HFFc6 (cell line): Measurements from ENCODE around the gene KDM8. TPM values are rescaled to one million over a fixed set of nuclear protein-coding genes. Genes with fewer than 3 reads are reported as not detected.

Experiments used
- DNase-seq: peaks from one replicate; pipeline ENCODE4 v3.0.0-alpha.2; 2018
- H3K27ac Mint-ChIP-seq: 2 replicates; pipeline ENCODE4 v1.8.0; 2020; ENCODE audit warnings: mild to moderate bottlenecking, mixed read lengths
- H3K27me3 Mint-ChIP-seq: 2 replicates; pipeline ENCODE4 v1.8.0; 2021; ENCODE audit warnings: mild to moderate bottlenecking, moderate library complexity, mixed read lengths; ENCODE audit not compliant: insufficient read depth
- H3K36me3 Mint-ChIP-seq: 2 replicates; pipeline ENCODE4 v1.8.0; 2021; ENCODE audit warnings: low read depth, mixed read lengths
- H3K4me1 Mint-ChIP-seq: 2 replicates; pipeline ENCODE4 v1.8.0; 2020; ENCODE audit warnings: low read depth, mixed read lengths
- H3K4me3 Mint-ChIP-seq: 2 replicates; pipeline ENCODE4 v1.8.0; 2020; ENCODE audit warnings: mild to moderate bottlenecking, moderate library complexity, mixed read lengths
- H3K9me3 Mint-ChIP-seq: 2 replicates; pipeline ENCODE4 v1.8.0; 2020; ENCODE audit warnings: mild to moderate bottlenecking, mixed read lengths
- total RNA-seq, 6 experiments: library from RNA; stranded (reverse); fragmentation: NEBNext Ultra II Directional; extraction: Animal tissue kit (Norgen Biotek cat#: 25700); gene quantifications; 2 replicates in 1 of 6; 3 replicates in 5 of 6; pipeline ENCODE4 v1.2.3, GENCODE V29; 2021
- TF ChIP-seq, protein P1 (sequence below): fragments of 200-600 bp; sonication (generic); IDR thresholded peaks from 2 replicates; pipeline ENCODE4 v1.5.0; 2021; ENCODE audit warnings: antibody characterized with exemption, mild to moderate bottlenecking

KDM8 gene
- total RNA-seq, 6 experiments from 2014 or later, result 4.1 to 5.8 (median 4.9) TPM

DNA sequence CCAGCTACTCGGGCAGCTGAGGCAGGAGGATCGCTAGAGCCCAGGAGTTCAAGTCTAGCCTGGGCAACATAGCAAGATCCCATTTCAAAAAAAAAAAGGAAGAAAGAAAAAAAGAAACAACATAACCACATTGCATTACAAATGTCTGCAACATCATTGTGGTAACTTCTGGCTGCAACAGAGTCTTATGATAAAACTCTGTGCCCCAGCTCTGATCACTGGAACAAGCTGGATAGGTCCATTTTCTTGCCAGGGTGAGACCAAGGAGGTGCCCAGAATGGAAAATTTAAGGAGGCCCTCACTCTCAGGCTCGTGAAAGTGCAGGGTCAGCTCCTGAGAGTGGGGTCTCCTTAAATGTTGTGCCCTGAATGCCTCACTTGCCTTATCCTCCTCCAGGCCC is 37.8 kb upstream of the KDM8 start:
- TF ChIP-seq, protein P1, sequence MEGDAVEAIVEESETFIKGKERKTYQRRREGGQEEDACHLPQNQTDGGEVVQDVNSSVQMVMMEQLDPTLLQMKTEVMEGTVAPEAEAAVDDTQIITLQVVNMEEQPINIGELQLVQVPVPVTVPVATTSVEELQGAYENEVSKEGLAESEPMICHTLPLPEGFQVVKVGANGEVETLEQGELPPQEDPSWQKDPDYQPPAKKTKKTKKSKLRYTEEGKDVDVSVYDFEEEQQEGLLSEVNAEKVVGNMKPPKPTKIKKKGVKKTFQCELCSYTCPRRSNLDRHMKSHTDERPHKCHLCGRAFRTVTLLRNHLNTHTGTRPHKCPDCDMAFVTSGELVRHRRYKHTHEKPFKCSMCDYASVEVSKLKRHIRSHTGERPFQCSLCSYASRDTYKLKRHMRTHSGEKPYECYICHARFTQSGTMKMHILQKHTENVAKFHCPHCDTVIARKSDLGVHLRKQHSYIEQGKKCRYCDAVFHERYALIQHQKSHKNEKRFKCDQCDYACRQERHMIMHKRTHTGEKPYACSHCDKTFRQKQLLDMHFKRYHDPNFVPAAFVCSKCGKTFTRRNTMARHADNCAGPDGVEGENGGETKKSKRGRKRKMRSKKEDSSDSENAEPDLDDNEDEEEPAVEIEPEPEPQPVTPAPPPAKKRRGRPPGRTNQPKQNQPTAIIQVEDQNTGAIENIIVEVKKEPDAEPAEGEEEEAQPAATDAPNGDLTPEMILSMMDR, result no peak
- Mint-ChIP-seq H3K36me3 (no peaks in the 10 kb centered on the region), H3K4me3 (no peak overlapping the region), H3K9me3 (peaks cover 21% of the 10 kb centered on the region), H3K4me1 (peaks cover 13% of the 10 kb centered on the region), H3K27ac (no peak overlapping the region), H3K27me3 (no peaks in the 10 kb centered on the region; the same call in 1 of the 2 replicates)
- DNase-seq, result no peak

DNA sequence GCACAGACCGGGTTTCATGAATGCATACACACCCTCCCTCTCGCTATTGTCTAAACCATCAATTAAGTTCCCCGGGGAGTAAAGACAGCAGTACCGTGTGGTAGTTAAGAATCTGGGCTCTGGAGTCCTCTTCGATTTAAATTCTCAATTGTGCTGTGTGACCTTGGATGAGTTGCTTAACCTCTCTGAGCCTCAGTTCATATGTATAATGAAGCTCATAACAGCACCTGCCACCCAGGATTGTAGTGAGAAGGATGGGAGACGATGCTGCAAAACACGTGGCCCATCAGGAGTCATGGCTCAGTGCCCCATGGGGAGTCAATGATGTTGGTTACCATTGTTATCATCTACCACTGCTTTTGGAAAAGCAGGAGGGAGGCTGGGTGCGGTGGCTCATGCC is 34.5 kb upstream of the KDM8 start:
- no peaks in the 10 kb centered on the region for H3K27me3 Mint-ChIP-seq
- H3K9me3 Mint-ChIP-seq, result peaks cover 22% of the 10 kb centered on the region
- DNase-seq, result no peak
- peaks cover 15% of the 10 kb centered on the region for H3K36me3 Mint-ChIP-seq
- TF ChIP-seq, protein P1, result no peak
- peaks cover 14% of the 10 kb centered on the region for H3K4me1 Mint-ChIP-seq
- H3K27ac Mint-ChIP-seq, result no peak overlapping the region
- H3K4me3 Mint-ChIP-seq, result no peak overlapping the region

DNA sequence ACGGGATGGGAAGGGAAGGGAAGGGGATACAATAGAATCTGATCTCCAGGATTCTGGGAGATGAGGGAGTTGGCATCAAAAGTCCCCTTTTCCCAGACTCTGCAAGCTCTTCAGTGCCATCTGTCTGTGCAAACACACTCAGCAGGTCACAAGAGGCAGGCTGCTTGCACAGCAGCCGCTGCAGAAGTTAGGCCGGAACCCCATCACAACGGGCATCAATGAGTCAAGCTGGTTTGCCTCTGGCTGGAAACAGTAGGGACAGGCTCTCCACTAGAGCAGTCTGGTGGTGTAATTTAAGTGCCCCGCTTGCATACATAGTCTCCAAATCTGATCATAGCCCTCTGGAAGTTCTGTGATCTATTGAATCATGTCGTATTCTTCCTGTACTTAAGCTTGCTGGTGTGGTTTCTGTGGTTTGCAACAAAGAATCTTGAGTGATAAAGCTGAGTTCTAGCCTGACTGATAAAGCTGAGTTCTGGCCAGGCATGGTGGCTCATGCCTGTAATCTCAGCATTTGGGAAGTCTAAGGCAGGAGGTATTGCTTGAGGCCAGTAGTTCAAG is 33.7 kb upstream of the KDM8 start:
- Mint-ChIP-seq H3K27ac (peak overlapping the region; percentile 82), H3K27me3 (no peaks in the 10 kb centered on the region)
- DNase-seq, result peak; percentile 97

DNA sequence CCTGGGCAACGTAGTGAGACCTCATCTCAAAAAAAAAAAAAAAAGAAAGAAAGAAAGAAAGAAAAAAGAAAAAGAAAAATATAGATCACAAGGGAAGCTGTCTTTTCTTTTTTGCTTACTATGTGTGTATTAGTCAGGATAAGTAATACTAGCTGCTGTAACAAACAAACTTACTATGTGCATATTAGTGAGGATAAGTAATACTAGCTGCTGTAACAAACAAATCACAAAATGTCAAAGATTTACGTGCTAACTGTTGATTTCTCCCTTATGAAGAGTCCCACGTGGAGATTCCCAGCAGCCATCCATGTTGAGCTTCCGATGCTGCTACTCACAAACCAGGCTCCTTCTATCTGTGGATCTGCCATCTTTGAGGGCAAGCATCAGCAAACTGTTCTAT is 31.7 kb upstream of the KDM8 start:
- H3K4me1 Mint-ChIP-seq, result peaks cover 42% of the 10 kb centered on the region
- H3K4me3 Mint-ChIP-seq, result no peak overlapping the region
- H3K9me3 Mint-ChIP-seq, result peaks cover 18% of the 10 kb centered on the region
- TF ChIP-seq, protein P1, result no peak
- no peak overlapping the region for H3K27ac Mint-ChIP-seq
- no peaks in the 10 kb centered on the region for H3K27me3 Mint-ChIP-seq
- no peak for DNase-seq
- peaks cover 15% of the 10 kb centered on the region for H3K36me3 Mint-ChIP-seq

More for the DNA sequence above, 33.7 kb upstream of the KDM8 start:
- TF ChIP-seq, protein P1, result peak; percentile 48; the same call in 1 of the 2 replicates
- Mint-ChIP-seq H3K36me3 (peaks cover 15% of the 10 kb centered on the region), H3K9me3 (peaks cover 18% of the 10 kb centered on the region), H3K4me3 (peak overlapping the region; percentile 35; the same call in 1 of the 2 replicates), H3K4me1 (peaks cover 22% of the 10 kb centered on the region)

DNA sequence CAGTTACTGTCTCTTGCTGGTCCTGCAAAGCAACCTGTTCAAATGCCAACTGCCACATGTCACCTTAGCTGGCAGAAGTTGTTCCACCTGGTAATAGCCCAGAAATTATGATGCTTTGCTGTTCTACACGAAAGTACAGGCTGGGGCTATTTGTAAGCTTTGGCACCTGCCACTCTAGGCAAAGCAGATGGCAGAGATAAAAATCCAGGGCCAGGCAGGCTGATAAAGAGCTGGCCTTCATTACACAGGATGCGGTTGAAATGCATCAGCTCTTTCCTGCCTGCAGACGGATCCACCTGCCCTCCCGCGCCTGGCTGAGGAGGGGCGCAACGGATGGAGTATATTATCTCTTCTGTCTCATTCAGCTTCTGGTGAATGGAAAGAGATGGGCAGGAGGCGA is 29.3 kb upstream of the KDM8 start:
- no peaks in the 10 kb centered on the region; the same call in 1 of the 2 replicates for H3K27me3 Mint-ChIP-seq
- peaks cover 60% of the 10 kb centered on the region for H3K4me1 Mint-ChIP-seq
- TF ChIP-seq, protein P1, result no peak
- no peak overlapping the region for H3K27ac Mint-ChIP-seq
- peaks cover 20% of the 10 kb centered on the region for H3K36me3 Mint-ChIP-seq
- DNase-seq, result no peak
- H3K4me3 Mint-ChIP-seq, result no peak overlapping the region
- H3K9me3 Mint-ChIP-seq, result peaks cover 18% of the 10 kb centered on the region
